NCI-H526 treated with DMSO at 0.1 percent for 48 hours (cell line): ENCODE data around the gene BUD13.
A peak's percentile ranks its signal among the peaks of the same experiment; 100 is the strongest.
"Not testable (repeated sequence)": the region's sequence is repeated elsewhere in the genome, so short reads cannot be mapped to it uniquely, and the experiment has no call there.

Source experiments
- DNase-seq: peaks from one replicate; lab custom pipeline; 2025; lab: John Stamatoyannopoulos, UW

The BUD13 gene

GRCh38 chr11:116772443-116773202, at the start of gene BUD13:
Gene BUD13, minus strand, starts transcription at chr11:116772987. Its CDS starts 23 bp downstream, at chr11:116772964.
- peak; percentile 97 for DNase-seq

- no peak for DNase-seq
Measured at GRCh38 chr11:116822575-116822974, 49.8 kb upstream of the BUD13 start.

DNA sequence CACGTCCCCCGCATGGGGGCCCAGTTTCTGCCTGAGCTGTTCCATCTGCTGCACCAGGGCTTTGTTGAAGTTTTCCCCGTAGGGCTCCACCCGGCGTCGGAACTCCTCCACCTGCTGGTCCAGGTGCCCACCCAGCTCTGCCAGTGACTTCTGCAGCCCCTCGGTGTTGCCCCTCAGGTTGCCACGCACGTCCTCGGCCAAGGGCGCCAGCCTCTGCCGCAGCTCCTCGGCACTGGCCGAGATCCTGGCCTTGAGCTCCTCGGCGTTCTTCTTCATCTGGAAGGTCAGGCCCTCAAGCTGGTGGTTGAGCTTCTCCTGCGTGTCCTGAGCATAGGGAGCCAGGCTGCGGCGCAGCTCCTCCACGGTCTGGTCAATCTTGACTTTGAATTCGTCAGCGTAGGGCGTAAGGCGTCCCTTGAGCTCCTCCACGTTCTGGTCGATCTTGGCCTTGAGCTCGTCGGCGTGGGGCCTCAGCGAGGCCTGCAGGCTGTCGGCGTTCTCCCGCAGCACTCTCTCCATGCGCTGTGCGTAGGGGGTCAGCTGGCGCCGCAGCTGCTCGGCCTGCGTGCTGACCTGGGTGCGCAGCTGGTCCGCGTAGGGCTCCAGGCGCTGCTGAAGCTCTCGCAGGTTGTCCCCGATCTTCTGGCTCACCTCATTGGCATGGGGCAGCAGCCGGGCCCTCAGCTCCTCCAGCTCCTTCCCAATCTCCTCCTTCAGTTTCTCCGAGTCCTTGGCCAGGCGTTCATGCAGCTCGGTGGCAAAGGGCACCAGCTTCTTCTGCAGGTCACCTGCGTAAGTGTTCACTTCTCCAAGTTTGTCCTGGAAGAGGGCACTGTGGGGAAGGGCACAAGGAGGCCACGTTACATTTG, 48.5 kb upstream of the BUD13 start:
- no peak for DNase-seq

GRCh38 chr11:116819049-116819448, 46.3 kb upstream of the BUD13 start:
- no peak for DNase-seq

- no peak for DNase-seq
Measured at GRCh38 chr11:116814502-116814901, 41.7 kb upstream of the BUD13 start.

DNA sequence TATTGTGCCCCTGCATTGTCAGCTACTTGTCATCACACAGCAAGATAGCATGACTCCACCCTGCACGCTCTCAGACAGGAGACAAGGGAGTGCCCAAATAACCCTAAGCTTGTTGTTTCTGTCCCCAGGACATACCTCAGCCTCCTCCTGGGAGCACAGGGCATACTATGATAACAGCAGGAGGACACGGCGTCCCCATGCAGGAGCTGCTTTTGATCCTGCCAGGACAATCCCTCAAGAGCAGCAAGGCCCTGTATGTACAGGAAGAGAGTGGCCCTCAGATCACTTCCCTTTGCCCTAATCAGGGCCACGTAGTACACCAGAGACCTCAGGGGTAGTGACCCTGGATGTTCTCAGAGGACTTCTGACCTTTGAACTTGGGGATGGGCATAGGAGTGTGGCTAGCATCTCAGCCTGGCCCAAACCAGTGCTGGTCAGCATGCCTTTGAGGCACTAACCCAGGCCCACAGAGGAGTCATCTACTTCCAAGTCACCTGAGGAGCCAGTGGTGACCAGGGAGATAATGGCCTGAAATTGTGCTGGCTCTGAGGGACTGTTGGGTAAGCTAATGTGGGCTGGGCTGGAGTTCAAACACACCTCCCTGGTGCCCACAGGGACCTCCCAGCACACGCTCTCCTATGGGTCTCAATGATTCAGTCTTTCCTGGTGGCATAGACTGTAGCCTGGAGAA, 41.1 kb upstream of the BUD13 start:
- no peak for DNase-seq

DNA sequence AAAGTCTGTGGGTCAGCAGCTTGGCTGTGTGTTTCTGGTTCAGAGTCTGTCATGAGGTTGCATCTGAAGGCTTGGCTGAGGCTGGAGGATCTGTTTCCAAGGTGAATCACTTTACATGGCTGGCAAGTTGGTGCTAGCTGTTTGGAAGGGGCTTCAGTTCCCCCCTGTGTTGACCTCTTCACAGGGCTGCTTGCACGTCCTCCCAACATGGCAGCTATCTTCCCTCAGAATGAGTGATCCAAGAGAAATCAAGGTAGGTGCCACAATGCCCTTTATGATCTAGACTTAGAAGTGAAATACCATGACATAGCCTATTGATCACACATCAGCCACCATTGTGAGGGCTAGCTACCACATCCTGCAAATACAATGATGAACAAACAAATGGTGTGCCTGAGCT, 40.4 kb upstream of the BUD13 start:
- DNase-seq = no peak

DNA sequence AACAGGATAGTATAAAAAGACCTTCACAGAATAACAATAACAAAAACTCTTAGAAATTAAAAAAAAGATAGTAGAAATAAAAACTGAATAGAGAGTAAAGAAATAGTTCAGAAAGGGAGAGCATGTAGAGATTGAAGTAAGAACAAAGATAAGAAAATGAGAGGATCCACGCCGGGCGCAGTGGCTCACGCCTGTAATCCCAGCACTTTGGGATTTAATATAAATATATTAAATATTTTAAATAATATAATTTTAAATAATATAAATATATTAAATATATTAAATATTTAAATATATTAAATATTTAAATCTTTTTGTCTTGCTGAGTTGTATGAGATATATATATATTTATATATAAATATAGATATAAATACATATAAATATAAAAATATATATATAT, 39.3 kb upstream of the BUD13 start:
- no peak for DNase-seq

DNA sequence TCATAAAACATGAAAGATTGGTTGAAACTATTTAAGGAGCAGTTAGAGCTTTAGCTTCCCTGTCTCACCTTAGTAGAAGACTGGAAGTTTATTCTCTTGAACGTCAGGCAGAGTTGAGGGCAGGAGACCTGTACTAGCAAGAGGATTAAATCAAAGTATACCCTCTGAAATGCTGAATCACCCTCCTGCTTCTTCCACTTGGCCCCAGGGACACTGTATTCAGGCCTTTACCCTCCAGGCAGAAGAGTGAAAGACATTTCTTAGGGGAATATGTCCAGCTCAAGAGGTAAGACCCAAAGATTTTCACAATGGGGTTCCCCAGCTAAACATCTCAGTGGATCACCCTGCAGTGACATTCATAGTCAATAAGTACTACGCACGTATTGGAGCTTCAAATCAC, 38.4 kb upstream of the BUD13 start:
- no peak for DNase-seq

DNA sequence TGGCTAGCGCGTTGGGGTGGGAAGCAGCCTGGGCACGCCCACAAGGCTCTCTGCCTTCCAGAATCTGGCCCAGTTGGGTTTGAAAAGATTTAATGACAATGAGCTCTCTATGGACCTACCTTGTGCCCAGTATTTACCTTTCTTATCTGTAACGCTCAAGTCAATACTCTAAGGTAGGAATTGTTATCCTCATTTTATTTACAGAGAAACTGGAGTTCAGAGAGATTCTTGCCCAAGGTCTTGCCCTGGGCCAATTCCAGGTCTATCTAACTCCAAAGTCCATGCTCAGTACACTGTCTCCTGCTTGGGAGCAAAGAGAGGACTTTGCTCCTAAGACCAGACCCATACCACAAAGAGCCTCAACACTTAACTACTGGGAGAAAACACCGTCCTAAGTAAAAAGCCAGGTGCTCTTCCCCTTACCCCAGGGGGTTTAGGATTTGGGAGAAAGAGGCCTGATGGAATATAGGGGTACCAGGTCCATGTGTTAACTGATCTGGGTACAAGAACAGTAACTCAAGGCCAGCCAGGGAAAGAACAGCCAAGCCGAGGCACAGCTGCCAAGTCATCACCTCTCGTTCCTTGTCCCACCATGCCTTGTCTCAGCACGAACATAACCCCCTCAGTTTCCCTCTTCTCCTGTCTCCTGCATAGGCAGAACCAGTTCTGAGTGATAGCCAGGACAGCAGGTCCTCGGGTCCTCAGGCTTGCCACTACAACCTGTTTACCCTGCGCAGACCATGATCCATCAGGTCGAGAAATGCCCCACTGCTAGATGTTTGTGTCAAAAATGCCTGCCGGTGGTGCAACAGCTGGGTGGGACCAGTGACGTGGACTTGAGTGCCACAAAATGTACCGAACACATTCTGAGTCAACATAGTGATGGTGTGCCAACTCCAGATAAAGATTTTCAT, 35.7 kb upstream of the BUD13 start:
- DNase-seq = no peak

- no peak for DNase-seq
Measured at GRCh38 chr11:116807601-116808261, 34.9 kb upstream of the BUD13 start.

DNA sequence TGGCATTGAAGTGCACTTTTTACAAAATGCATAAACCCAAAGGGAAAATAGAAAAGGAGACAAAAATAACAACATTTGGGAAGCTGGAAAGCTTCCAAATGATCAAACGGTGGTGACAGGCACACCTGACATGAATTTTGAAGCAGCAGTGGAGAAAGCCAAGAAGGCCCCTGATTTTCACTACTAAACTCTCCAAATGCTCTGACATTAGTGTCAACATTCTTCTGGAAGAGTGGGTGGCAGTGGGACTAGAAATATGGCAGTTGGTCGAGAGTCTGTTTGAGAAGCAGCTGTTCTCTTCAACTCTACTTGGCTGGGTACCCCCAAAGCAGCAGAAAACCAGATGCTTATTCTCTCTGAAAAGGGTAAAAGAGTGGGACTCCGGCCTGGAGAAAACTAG, 31.2 kb upstream of the BUD13 start:
- DNase-seq = no peak

GRCh38 chr11:116801662-116802061, 28.9 kb upstream of the BUD13 start:
- DNase-seq = not testable (repeated sequence)

GRCh38 chr11:116800610-116801009, 27.8 kb upstream of the BUD13 start:
- no peak for DNase-seq

- no peak for DNase-seq
Measured at GRCh38 chr11:116798368-116798767, 25.6 kb upstream of the BUD13 start.

DNA sequence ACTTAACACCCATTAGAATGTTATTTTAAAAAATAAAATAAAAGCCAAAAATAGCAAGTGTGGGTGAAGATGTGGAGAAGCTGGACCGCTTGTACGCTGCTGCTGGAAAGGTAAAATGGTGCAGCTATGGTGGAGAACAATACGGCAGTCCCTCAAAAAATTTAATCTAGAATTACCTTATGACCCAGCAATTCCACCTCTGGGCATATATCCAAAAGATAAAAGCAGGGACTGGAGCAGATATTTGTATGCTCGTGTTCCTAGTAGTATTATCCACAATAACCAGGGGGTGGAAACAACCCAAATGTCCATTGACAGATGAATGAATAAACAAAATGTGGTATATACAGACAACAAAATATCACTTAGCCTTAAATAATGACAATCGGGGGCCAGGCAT, 25.0 kb upstream of the BUD13 start:
- no peak for DNase-seq

DNA sequence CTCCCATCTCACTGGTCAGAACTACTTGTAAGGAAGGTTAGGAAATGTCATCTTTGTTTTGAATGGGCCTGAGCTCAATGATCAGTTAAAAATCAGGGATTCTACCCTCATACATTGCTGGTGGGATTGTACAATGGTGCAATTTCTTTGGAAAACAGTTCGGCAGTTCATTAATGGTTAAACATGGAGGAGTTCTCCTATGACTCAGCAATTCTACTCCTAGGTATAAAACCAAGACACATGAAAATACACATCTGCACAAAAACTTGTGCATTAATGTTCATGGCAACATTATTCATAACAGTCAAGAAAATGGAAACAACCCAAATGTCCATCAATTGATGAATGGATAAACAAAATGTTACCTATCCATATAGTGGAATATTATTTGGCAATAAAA, 23.8 kb upstream of the BUD13 start:
- DNase-seq = no peak

- no peak for DNase-seq
Measured at GRCh38 chr11:116794851-116795250, 22.1 kb upstream of the BUD13 start.

DNA sequence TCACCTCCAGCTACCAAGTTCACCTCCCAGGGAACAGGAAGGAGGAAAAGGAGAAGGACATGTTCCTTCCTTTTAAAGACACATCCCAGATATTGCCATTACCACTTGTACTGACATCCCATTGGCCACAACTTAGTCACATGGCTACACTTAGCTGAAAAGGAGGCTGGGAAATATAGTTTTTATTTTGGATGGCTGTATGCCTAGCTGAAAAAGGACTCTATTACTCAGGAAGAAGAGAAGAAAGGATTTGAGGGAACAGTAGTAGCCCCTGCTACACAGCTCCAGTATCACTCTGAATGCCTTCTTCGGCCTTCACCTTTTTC, 20.9 kb upstream of the BUD13 start:
- DNase-seq = no peak

DNA sequence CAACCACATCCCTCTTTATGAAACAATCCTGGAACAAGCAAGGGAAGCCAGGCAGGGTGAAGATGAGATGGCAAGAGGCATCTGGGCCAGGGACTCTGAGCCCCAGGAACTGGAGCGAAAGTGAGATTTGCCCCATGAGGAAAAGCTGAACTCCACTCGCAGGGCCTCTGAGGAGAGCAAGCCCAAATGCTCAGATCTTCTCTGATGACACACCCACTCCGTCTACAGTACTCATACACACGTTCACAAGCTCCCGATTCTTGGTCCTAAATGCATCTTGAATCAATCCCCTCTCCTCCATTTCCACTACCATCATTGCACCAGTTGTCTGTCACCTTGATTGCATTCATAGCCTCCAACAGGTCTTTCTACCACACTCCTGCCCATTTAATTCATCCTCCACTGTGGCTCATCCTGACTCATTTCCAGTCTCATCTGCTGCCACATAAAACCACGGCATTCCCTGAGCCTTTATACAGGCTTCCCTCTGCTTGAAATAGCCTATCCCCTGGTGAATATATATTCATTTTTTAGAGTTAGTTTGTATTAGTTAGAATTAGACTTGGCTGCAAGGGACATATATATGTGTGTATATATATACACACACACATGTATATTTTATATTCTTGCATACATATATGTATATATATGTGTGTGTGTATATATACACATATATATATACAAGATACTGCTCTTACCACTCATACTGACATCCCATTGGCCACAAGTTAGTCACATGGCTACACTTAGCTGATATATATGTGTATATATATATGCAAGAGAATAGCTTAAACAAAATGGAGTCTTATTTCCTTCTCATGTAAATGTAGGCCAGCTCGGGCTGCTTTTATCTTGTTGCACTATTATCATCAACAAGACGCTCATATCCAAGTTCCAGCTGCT, 20.3 kb upstream of the BUD13 start:
- no peak for DNase-seq
